ENCODE results near the gene GBP7.

GRCh38 chr1:89175601-89176256 is at the start of gene GBP7:
- TF ChIP-seq RAD21 (IDR thresholded peaks at IDR 0.05) (peak in 1 of 2 donors; percentile 11), ZBTB33 (IDR thresholded peaks at IDR 0.05) (no peak), CTCF (IDR thresholded peaks at IDR 0.05; ENCODE audit: low read depth, low read length, missing input control) (no peak), ATF3 (IDR thresholded peaks at IDR 0.05) (no peak), REST (IDR thresholded peaks at IDR 0.05) (peak; percentile 37), FOXA1 (IDR thresholded peaks at IDR 0.05) (no peak), GABPA (IDR thresholded peaks at IDR 0.05 in 1 of 2, conservative IDR thresholded peaks at IDR 0.05 in 1 of 2) (no peak), RXRA (IDR thresholded peaks at IDR 0.05) (peak; percentile 47 to 51), EGR1 (IDR thresholded peaks at IDR 0.05; ENCODE audit: low read depth in 2 of 2) (no peak), YY1 (IDR thresholded peaks at IDR 0.05) (peak; percentile 59), MAX (IDR thresholded peaks at IDR 0.05) (no peak), TAF1 (conservative IDR thresholded peaks at IDR 0.05) (peak; percentile 85), HNF4A (conservative IDR thresholded peaks at IDR 0.05) (peak; percentile 92 to 96)

All from liver (tissue), 3 donors.